GM23248 (cell line): ENCODE measurements around the gene PARP11.

ENCODE experiments used
- EZH2 ChIP-seq: fragments of 200-600 bp; sonication (generic); IDR thresholded peaks from 2 replicates; pipeline ENCODE4 v1.6.1; 2018; ENCODE audit warnings: antibody characterized with exemption, mild to moderate bottlenecking; ENCODE audit not compliant: insufficient read depth, poor library complexity, severe bottlenecking
- EZH2phosphoT487 ChIP-seq: fragments of 200-600 bp; sonication (generic); IDR thresholded peaks from 2 replicates; pipeline ENCODE4 v1.6.1; 2018; ENCODE audit warnings: antibody characterized with exemption, moderate library complexity, mild to moderate bottlenecking, low read depth; ENCODE audit not compliant: insufficient read depth

- no peak for TF ChIP-seq EZH2
- no peak for TF ChIP-seq EZH2phosphoT487
Measured at GRCh38 chr12:3805077-3805476, 68.1 kb downstream of the PARP11 start.
